Hematopoietic multipotent progenitor cell treated with erythropoietin and hydrocortisone succinate and interleukin-3 and kit ligand, for 8 days (in vitro differentiated cells): ENCODE results near the gene COMMD7.

Experiments used
- DNase-seq: peaks from one replicate; pipeline ENCODE4 v3.0.0-alpha.2; 2015

Gene COMMD7

DNA sequence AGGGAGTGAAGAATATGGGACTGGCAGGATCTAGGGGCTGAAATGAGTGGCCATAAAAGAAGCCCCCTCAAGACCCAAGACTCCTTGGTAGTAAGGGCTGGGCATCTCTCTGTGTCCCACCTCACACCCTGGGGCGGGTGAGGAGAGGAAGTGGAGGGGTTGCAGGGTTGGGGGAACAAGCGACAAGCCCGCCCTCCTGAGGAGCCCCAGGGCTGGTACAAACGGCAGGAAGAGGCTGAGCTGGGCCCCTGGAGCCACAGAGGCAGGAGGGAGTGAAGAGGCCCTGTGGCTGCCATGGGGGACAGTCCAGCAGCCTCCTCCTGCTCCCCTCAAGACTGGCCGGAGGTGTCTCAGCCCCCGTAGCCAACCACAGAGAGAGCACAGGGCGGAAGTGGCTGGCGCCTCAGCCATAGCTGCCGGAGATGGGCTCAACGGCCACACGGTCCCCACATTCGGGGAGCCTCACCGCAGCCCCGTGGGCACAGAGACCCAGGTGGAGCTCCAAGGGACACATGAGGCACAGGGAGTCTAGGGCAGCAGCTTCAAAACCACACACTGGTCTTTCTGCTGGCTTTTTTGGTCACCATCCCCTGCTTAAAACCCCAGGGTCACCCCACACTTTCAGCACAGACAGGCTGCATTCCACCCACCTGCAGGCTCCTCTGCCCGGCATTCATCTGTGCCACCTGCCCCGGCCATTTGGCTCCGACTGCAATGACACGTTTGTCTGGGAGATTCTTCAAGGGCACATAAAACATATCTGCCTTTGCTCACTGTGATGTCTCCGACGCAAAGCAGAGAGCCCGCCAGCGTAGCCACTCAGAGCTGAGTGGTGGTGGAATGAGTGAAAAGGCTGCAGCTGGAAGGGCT lies 70.0 kb downstream of the COMMD7 start:
- DNase-seq: peak; percentile 63

DNA sequence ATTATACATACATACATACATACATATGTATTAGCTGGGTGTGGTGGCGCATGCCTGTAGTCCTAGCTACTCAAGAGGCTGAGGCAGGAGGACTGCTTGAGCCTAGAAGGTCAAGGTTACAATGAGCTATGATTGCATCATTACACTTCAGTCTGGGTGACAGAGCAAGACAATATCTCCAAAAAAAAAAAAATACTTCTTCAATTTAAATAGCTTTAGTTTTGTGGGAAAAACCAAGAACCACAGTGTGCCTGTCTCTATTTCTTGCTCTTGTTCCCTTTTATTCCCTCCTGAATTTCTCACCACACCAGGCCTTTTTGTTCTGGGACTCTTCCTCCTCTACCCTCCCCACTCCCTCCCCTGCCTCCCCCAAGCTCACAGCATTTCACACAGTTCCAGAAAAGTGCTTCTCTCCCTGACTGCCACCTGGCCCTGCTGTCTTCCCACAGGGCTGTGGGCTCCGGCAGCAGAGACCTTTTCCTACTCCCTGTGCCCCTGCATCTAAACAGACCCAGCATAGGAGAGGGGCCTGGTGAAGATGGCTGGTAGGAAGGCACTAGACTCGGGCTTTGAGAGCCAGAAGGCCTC lies 70.8 kb downstream of the COMMD7 start:
- peak; percentile 38 for DNase-seq

DNA sequence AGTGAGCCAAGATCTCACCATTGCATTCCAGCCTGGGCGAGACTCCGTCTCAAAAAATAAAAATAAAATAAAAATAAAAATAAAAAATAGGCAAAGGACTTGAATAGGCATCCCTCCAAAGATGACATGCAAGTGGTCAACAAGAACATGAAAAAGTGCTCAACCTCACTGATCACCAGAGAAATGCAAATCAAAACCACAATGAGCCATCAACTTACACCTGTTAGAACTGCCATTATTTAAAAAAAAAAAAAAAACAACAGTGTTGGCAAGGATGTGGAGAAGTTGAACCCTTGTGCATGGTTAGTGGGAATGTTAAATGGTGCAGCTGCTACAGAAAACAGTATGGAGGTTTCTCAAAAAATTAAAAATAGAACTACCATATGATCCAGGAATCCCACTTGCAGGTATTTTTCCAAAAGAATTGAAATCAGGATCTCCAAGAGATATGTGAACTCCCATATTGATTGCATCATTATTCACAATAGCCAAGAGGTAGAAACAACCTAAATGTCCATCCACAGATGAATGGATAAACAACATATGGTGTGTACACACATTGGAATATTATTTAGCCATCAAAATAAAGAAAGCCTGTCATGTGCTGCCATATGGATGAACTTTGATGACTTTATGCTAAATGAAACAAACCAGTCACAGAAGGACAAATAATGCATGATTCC lies 72.4 kb downstream of the COMMD7 start:
- DNase-seq: no peak

DNA sequence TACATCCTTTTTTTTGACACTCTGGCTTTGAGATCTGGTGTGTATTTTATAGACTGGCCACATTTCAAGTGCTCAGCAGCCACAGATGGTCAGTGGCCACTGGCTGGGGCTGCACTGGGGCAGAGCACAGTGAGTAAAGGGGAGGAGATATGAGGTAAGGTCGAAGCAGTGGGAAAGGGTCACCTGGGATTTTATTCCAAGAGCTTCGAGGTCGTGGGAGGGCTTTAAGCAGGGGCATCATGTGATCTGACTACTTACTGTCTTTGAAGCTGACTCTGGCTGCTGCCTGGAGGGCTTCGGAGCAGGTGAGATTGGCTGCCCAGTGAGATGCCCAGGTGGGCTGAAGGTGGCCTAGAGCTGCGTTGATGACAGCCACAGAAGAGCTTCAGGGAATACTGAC lies 76.2 kb downstream of the COMMD7 start:
- DNase-seq: no peak

DNA sequence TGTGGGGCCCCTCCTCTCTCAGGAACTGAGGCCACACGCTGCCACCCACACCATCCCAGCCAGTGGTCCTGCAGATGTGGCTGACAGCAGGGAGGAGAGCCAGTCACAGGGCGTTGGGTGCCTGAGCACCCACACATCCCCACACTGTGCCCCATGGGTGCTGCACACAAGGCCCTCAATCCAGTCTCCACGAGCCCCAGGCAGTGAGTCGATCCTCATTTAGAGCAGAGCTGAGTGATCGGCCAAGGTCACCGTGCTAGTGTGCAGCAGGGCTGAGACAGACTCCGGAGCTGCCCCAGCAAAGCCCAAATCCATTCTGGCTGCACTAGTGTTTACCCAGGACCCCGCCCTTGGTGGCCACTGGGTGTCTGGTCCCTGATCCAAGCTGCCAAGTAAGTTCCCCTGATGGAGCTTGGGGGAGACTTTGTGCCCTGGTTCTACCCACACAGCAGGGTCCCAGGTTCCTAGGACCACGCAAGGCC lies 78.5 kb downstream of the COMMD7 start:
- DNase-seq: peak; percentile 42

DNA sequence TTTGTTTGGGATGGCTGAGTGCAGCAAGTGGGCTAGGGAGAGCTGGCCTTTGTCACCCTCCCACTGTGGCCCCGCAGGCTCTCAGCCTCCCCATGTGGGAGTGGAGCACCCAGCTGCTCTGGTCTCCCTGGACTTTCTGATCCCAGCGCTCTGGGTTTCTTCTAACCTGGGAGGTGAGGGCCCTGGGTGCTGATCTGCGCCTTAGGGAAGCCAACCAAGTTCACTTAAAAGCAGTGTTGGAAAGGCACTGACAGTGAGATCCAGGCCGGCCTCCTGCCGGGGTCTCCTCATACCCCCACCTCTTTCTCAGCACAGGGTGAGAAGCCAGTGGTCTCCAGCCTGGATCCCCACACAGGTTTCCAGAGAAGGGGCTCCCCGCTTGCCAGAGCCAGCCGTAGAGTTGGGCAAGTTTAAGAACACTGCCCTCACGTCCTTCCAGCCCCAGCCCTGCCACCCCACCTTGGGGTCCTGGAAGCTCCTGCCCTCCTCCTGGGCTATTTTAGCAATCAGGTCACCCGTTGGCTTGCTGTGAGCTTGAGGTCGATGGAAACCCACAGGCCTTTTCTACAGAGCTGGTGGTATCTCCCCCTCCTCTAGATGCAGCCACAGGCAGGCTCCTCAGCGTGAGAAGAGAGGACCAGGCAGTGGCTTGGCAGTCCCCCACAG lies 79.1 kb downstream of the COMMD7 start:
- DNase-seq: no peak

DNA sequence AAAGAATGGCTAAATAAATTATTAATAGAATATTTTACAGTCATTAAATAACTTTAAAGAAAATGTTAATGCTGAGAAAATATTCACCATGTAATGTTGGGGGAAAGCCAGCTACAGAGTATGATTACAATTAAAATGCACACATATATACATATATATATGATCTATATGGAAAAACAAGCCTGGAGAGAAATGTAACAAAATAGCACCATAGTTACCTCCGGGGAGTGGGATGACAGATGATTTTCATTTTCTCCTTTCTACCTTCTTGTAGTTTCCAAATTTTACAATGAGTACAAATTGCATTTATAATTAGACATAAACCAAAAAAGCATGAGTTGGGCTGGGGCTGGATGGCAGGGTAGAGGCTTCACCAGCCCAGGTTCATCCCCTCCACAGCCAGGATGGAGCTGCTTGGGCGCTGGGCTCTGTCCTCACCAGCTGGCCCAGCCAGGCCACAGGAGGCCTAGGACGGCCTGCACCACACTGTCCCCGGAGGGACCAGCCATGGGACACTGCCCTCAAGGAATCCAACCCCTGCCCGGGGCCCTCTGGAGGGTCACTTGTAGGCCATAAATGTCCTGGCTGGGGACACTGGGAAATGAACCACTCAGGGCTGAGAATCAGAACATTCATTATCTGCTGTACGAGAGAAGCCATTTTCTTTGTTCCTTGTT lies 79.8 kb downstream of the COMMD7 start:
- DNase-seq: no peak

DNA sequence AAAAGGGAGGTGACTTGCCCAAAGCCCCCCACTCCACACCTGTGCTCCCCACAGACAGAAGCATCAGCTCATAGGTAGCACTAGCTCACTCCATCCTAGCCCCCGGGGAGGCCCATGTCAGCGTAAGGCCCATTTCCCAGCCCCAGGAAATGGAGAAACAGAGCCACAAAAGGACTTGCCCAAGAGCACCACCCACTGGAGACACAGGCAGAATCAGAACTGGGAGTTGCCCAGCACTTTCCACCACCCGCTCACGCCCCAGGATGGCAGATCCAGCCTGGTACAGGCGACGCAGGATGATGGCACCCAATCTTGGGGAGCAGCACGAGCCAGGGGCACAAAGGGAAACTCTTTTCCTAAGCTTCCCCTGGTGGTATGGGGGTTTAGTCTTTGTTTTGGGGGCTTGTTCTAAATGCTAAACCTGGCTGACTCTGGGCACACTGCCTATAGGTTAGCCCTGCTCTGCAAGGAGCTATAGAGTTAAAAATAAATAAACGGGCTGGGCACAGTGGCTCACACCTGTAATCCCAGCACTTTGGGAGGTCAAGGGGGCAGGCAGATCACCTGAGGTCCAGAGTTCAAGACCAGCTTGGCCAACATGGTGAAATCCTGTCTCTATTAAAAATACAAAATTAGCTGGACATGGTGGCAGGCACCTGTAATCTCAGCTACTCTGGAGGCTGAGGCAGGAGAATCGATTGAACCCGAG lies 81.3 kb downstream of the COMMD7 start:
- DNase-seq: peak; percentile 51

DNA sequence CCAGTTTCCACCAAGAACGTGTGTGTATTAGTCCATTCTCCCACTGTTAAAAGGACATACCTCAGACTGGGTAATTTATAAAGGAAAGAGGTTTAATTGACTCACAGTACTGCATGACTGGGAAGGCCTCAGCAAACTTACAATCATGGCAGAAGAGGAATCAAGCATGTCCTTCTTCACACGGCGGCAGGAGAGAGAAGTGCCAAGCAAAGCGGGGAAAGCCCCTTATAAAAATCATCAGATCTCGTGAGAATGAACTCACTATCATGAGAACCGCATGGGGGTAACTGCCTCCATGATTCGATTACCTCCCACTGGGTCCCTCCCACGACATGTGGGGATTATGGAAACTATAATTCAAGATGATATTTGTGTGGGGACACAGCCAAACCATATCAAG lies 82.6 kb downstream of the COMMD7 start:
- DNase-seq: no peak

DNA sequence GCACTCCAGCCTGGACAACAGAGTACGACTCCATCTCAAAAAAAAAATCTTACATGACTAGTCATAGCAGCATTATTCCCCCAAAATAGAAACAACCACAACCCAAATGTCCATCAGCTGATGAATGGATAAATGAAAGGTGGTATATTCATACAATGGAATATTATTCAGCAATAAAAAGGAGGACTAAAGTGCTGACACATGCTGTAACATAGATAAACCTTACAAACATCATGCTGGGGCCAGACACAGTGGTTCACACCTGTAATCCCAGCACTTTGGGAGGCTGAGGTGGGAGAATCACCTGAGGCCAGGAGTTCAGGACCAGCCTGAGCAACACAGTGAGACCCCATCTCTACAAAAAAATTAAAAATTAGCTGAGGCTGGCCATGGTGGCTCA lies 86.4 kb downstream of the COMMD7 start:
- DNase-seq: no peak

DNA sequence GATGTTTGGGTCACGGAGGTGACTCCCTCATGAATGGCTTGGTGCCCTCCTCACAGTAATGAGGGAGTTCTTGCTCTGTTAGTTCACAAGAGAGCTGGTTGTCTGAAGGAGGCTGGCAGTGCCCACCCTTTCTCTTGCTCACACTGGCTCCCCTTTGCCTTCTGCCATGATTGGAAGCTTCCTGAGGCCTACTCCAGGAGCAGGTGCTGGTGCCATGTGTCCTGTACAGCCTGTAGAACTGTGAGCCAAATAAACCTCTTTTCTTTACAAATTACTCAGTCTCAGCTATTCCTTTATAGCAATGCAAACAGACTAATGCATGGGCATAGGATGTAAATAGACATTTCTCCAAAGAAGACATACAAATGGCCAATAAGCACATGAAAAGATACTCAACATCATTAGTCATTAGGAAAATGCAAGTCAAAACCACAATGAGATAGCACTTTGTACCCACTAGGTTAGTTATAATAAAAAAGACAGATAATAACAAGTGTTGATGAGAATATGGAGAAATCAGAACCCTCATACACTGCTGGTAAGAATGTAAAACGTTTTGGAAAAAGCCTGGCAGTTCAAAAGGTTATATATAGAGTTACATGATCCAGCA lies 87.3 kb downstream of the COMMD7 start:
- DNase-seq: peak; percentile 59

DNA sequence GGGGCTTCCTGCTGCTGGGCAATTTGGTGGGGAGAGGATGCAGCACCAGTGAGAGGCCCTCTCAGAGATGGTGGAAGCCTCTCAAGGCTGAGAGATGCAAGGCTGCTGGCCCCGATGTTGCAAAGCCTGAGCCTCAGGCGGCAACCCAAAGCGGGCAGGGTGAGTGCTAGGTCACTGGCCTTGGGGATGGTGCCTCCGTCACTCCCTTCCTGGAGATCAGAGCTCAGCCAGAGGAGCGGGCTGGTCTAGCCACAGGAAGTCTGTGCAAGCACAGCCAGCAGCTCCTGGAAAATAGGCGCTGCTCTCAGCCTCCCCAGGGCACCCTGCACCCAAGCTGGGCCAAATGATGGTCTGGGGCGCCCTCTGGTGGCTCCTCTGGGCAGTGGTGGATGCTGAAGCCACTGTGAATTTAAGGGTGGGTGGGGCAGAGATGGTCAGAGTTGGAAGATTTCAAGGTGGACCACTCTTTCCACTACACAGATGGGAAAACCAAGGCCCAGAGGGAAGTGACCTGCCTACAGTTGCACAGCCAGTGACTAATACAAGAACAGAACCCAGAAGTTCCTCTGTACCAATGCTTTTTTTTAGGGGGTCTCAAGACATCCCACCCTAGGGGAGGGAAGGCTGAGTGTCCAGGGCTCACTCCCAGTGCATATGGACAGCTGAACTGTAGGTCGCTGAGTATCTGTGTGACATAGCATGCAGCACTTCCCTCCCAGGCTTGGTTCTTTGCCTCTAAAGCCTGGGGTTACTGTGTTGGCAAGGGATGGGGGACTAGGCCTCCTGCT lies 90.3 kb downstream of the COMMD7 start:
- DNase-seq: peak; percentile 87
